K562 (cell line): ENCODE results near the gene CACNB1. TPM values are rescaled to one million over a fixed set of nuclear protein-coding genes. Genes with fewer than 3 reads are reported as not detected.

Experiments
- ARID1B ChIP-seq: fragments of 450-650 bp; IDR thresholded peaks from 2 replicates; pipeline ENCODE4 v1.6.1; 2016; ENCODE audit warnings: antibody characterized with exemption, mild to moderate bottlenecking, inconsistent platforms
- ARNT ChIP-seq, 2 experiments: fragments of 450-650 bp; IDR thresholded peaks; 2 replicates each; pipeline ENCODE4 v1.6.1; 2016; ENCODE audit warnings: mild to moderate bottlenecking in 1 of 2
- CC2D1A ChIP-seq: fragments of 450-650 bp; IDR thresholded peaks from 2 replicates; pipeline ENCODE4 v1.6.1; 2017; ENCODE audit warnings: mild to moderate bottlenecking
- CEBPB ChIP-seq: fragments of 450-650 bp; IDR thresholded peaks from 2 replicates; pipeline ENCODE4 v1.6.1; 2016; ENCODE audit warnings: missing genetic modification characterization, missing compliant biosample characterization
- CXXC5 ChIP-seq: fragments of 250-450 bp; sonication (Bioruptor Pico); IDR thresholded peaks from 2 replicates; pipeline ENCODE4 v1.8.0; 2022; ENCODE audit warnings: inconsistent platforms, mild to moderate bottlenecking, moderate library complexity
- JUND ChIP-seq, 2 experiments: IDR thresholded peaks; 2 replicates in 1 of 2; 3 replicates in 1 of 2; pipeline ENCODE4 v1.6.1; 2011; ENCODE audit warnings: borderline replicate concordance in 2 of 2, low read depth in 2 of 2, low read length in 2 of 2, improper control_type of control experiment in 1 of 2, missing biosample characterization in 1 of 2, missing genetic modification characterization in 1 of 2, missing genetic modification reagents in 1 of 2
- LEF1 ChIP-seq: fragments of 450-650 bp; IDR thresholded peaks from 2 replicates; pipeline ENCODE4 v1.6.1; 2016; ENCODE audit warnings: mild to moderate bottlenecking
- MEF2D ChIP-seq: conservative IDR thresholded peaks from 2 replicates; pipeline ENCODE4 v1.6.1; 2016; ENCODE audit warnings: low read depth, missing genetic modification characterization, missing compliant biosample characterization
- MTA1 ChIP-seq: fragments of 450-650 bp; IDR thresholded peaks from 2 replicates; pipeline ENCODE4 v1.6.1; 2017; ENCODE audit warnings: borderline replicate concordance
- NBN ChIP-seq: fragments of 450-650 bp; IDR thresholded peaks from 2 replicates; pipeline ENCODE4 v1.6.1; 2016; ENCODE audit warnings: low read depth, mild to moderate bottlenecking
- RFX7 ChIP-seq: fragments of 250-450 bp; sonication (Bioruptor Pico); IDR thresholded peaks from 2 replicates; pipeline ENCODE4 v1.5.1; 2021; ENCODE audit warnings: mild to moderate bottlenecking
- SETDB1 ChIP-seq: IDR thresholded peaks from one replicate; pipeline ENCODE4 v1.6.1; 2012; ENCODE audit warnings: low read length, control low read depth, inconsistent platforms
- SNIP1 ChIP-seq: fragments of 450-650 bp; IDR thresholded peaks from 2 replicates; pipeline ENCODE4 v1.7.1; 2017; ENCODE audit warnings: low read depth, mild to moderate bottlenecking
- SP2 ChIP-seq: IDR thresholded peaks from 2 replicates; pipeline ENCODE4 v1.6.1; 2011; ENCODE audit warnings: mild to moderate bottlenecking, low read depth, low read length, moderate library complexity; ENCODE audit not compliant: poor library complexity, severe bottlenecking; ENCODE audit errors: extremely low read depth
- XRCC5 ChIP-seq: fragments of 200-400 bp; formaldehyde crosslinking; IDR thresholded peaks from 2 replicates; pipeline ENCODE4 v1.6.1; 2017; ENCODE audit warnings: low read depth, mild to moderate bottlenecking, low read length
- ZNF24 ChIP-seq: fragments of 450-650 bp; IDR thresholded peaks from 2 replicates; pipeline ENCODE4 v1.6.1; 2016
- ZNF408 ChIP-seq: fragments of 250-450 bp; sonication (Bioruptor Pico); IDR thresholded peaks from 2 replicates; pipeline ENCODE4 v1.4.0; 2020; ENCODE audit warnings: low read depth, mild to moderate bottlenecking, moderate library complexity
- polyA plus RNA-seq, 8 experiments: library from polyadenylated mRNA; depleted of rRNA in 4 of 8; stranded (reverse) in 5 of 8; unstranded in 3 of 8; fragments of >200 nt; fragmentation: Nextera tagmentation in 2 of 8; fragmentation: Illumina TruSeq in 1 of 8; extraction: Ambion mirVana in 2 of 8; extraction: Trizol in 1 of 8; gene quantifications; 2 replicates each; pipeline versions ENCODE4 v1.2.1 to v1.2.3, GENCODE V29; 2011 to 2014; ENCODE audit warnings: inconsistent platforms in 1 of 8, missing spikeins in 1 of 8
- total RNA-seq, 7 experiments: library from RNA; depleted of rRNA in 6 of 7; stranded (reverse); fragments of >200 nt in 6 of 7; fragmentation: Illumina TruSeq in 2 of 7; extraction: Trizol in 2 of 7; gene quantifications; 2 replicates each; pipeline versions ENCODE4 v1.2.1 to v1.2.3, GENCODE V29; 2011 to 2021; ENCODE audit warnings: low replicate concordance in 1 of 7
- TF ChIP-seq, protein P1 (sequence below): fragments of 250-450 bp; sonication (Bioruptor Pico); IDR thresholded peaks from 2 replicates; pipeline ENCODE4 v1.4.0; 2020; ENCODE audit warnings: mild to moderate bottlenecking, moderate library complexity
- TF ChIP-seq, protein P2 (sequence below): fragments of 450-650 bp; formaldehyde crosslinking; IDR thresholded peaks from 2 replicates; pipeline ENCODE4 v1.4.0; 2020; ENCODE audit warnings: mild to moderate bottlenecking, mixed read lengths
- TF ChIP-seq, protein P3 (sequence below): sonication (generic); formaldehyde crosslinking; IDR thresholded peaks from 2 replicates; pipeline ENCODE4 v1.8.0; 2022; ENCODE audit warnings: missing genetic modification reagents, mild to moderate bottlenecking, borderline replicate concordance
- TF ChIP-seq, protein P4 (sequence below): sonication (generic); formaldehyde crosslinking; IDR thresholded peaks from 2 replicates; pipeline ENCODE4 v1.8.0; 2022; ENCODE audit warnings: missing genetic modification reagents, mild to moderate bottlenecking, moderate library complexity, borderline replicate concordance

CACNB1 gene
- total and polyA plus RNA-seq, 9 of the 15 experiments (the other 6 are each of a cell fraction or from before 2014, with no cell fraction given) = 0.08 to 7.4 (median 3.0) TPM

DNA sequence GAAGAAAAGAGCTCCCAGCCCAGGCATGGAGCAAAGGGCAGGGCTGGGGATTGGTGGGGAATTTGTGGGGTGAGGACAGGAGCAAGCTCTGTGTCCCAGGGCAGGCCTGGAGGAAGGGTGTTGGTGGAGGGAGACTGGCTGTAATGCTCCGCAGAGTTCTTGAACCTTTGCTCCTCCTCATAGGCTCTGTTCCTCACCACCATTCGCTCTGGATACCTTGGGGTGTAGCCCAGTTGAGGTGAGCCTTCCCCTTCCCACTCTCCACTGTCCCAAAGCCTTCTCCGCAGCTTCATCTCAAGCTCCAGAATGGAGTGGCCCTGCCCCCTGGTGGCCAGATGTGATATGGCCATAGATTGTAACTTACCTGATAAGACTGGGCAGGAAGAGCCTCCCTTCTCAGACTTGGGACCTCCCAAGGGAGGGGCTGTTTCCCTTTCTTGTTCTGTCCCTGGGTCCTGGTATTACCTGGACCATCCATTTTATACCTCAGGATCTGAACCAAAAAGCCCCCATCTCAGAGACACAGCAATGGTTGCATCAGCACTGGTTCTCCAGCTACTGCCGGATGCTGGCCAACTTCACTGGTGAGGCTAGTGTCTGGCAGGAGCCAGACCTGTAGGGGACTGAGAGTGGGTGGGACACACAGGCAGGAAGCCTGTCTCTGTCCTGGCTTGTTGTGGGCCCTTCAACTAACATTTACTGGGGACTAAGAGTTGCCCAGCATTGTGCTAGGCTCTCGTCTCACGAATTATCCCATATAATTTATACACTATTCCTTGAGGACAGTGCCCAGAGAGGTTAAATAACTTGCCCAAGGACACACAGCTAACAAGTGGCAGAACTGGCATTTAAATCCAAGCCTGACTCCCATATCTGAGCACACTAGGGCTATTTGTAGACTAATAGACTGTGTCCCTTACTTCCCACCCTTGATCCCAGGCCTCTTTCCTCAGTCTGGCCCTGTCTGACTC lies 47.4 kb upstream of the CACNB1 start (continued):
- TF ChIP-seq JUND (IDR thresholded peaks at IDR 0.05; ENCODE audit: borderline replicate concordance, low read depth, low read length) = peak; percentile 37; the same call in 1 of the 2 replicates
- TF ChIP-seq JUND (tag; IDR thresholded peaks at IDR 0.05; ENCODE audit: borderline replicate concordance, low read depth, low read length) = no peak
- no peak for TF ChIP-seq ZNF24
- TF ChIP-seq SNIP1 = no peak
- no peak for TF ChIP-seq LEF1
- no peak for TF ChIP-seq CEBPB (tag)
- TF ChIP-seq SP2 = no peak
- TF ChIP-seq SETDB1 = no peak
- TF ChIP-seq ARID1B = no peak
- TF ChIP-seq, protein P1, sequence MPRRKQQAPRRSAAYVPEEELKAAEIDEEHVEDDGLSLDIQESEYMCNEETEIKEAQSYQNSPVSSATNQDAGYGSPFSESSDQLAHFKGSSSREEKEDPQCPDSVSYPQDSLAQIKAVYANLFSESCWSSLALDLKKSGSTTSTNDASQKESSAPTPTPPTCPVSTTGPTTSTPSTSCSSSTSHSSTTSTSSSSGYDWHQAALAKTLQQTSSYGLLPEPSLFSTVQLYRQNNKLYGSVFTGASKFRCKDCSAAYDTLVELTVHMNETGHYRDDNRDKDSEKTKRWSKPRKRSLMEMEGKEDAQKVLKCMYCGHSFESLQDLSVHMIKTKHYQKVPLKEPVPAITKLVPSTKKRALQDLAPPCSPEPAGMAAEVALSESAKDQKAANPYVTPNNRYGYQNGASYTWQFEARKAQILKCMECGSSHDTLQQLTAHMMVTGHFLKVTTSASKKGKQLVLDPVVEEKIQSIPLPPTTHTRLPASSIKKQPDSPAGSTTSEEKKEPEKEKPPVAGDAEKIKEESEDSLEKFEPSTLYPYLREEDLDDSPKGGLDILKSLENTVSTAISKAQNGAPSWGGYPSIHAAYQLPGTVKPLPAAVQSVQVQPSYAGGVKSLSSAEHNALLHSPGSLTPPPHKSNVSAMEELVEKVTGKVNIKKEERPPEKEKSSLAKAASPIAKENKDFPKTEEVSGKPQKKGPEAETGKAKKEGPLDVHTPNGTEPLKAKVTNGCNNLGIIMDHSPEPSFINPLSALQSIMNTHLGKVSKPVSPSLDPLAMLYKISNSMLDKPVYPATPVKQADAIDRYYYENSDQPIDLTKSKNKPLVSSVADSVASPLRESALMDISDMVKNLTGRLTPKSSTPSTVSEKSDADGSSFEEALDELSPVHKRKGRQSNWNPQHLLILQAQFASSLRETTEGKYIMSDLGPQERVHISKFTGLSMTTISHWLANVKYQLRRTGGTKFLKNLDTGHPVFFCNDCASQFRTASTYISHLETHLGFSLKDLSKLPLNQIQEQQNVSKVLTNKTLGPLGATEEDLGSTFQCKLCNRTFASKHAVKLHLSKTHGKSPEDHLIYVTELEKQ (CRISPR knock-in tag) = no peak
- TF ChIP-seq, protein P2, sequence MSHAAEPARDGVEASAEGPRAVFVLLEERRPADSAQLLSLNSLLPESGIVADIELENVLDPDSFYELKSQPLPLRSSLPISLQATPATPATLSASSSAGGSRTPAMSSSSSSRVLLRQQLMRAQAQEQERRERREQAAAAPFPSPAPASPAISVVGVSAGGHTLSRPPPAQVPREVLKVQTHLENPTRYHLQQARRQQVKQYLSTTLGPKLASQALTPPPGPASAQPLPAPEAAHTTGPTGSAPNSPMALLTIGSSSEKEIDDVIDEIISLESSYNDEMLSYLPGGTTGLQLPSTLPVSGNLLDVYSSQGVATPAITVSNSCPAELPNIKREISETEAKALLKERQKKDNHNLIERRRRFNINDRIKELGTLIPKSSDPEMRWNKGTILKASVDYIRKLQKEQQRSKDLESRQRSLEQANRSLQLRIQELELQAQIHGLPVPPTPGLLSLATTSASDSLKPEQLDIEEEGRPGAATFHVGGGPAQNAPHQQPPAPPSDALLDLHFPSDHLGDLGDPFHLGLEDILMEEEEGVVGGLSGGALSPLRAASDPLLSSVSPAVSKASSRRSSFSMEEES = no peak
- TF ChIP-seq MTA1 = no peak
- TF ChIP-seq, protein P3, sequence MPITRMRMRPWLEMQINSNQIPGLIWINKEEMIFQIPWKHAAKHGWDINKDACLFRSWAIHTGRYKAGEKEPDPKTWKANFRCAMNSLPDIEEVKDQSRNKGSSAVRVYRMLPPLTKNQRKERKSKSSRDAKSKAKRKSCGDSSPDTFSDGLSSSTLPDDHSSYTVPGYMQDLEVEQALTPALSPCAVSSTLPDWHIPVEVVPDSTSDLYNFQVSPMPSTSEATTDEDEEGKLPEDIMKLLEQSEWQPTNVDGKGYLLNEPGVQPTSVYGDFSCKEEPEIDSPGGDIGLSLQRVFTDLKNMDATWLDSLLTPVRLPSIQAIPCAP (CRISPR knock-in tag) = no peak
- TF ChIP-seq, protein P4, sequence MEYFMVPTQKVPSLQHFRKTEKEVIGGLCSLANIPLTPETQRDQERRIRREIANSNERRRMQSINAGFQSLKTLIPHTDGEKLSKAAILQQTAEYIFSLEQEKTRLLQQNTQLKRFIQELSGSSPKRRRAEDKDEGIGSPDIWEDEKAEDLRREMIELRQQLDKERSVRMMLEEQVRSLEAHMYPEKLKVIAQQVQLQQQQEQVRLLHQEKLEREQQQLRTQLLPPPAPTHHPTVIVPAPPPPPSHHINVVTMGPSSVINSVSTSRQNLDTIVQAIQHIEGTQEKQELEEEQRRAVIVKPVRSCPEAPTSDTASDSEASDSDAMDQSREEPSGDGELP (CRISPR knock-in tag) = peak; percentile 45; the same call in 1 of the 2 replicates
- peak in 1 of 2 experiments; percentile 60; a peak in 1 of 4 replicates for TF ChIP-seq ARNT (IDR thresholded peaks at IDR 0.05)
- TF ChIP-seq NBN = 0 out of 2 replicates have a peak, but pooled peaks have one; percentile 45
- no peak for TF ChIP-seq CXXC5 (CRISPR knock-in tag)
- no peak for TF ChIP-seq RFX7 (CRISPR knock-in tag)
- no peak for TF ChIP-seq ZNF408 (CRISPR knock-in tag)
- peak; percentile 62; the same call in 1 of the 2 replicates for TF ChIP-seq XRCC5
- TF ChIP-seq MEF2D (tag) = no peak
- peak; percentile 62; the same call in 1 of the 2 replicates for TF ChIP-seq CC2D1A
